Measurements from ENCODE around the gene CELA3A.

The CELA3A gene

GRCh38 chr1:22001409-22001808, at the start of gene CELA3A:
TSS of gene CELA3A (plus strand) at chr1:22001657. CDS start at chr1:22001675, 18 bp downstream.
- Histone ChIP-seq H3K9me3 (ENCODE audit: low read length) (no peaks in the 10 kb centered on the region), H3F3A (ENCODE audit: insufficient read depth, low read length) (no peaks in the 10 kb centered on the region), H3K9me2 (ENCODE audit: low read depth, low read length) (no peaks in the 10 kb centered on the region), H3K4me2 (ENCODE audit: low read length) (no peak within 1 kb of the TSS), H3K4me1 (ENCODE audit: insufficient read depth, low read length, severe bottlenecking) (no peaks in the 10 kb centered on the region), H3K27me3 (ENCODE audit: insufficient read depth, low read length) (no peaks in the 10 kb centered on the region), H3K9ac (ENCODE audit: low read length) (no peak within 1 kb of the TSS), H3K27ac (ENCODE audit: low read depth, low read length, poor library complexity, severe bottlenecking) (no peak within 1 kb of the TSS), H3K36me3 (ENCODE audit: insufficient read depth, low read length) (no peaks in the 10 kb centered on the region), H3K4me3 (ENCODE audit: low read depth, low read length, poor library complexity, severe bottlenecking) (no peak within 1 kb of the TSS), H3K79me2 (ENCODE audit: insufficient read depth, low read length) (no peaks in the 10 kb centered on the region), H4K20me1 (ENCODE audit: insufficient read depth, low read length) (no peaks in the 10 kb centered on the region), H2AFZ (ENCODE audit: low read length) (no peak within 1 kb of the TSS)
- TF ChIP-seq CTCF (IDR thresholded peaks at IDR 0.05; ENCODE audit: low read length) = no peak
- TF ChIP-seq EZH2 (IDR thresholded peaks at IDR 0.05; ENCODE audit: borderline replicate concordance, low read length) = no peak

- Histone ChIP-seq H3K9ac (ENCODE audit: low read length) (no peak overlapping the region), H3K9me2 (ENCODE audit: low read depth, low read length) (no peaks in the 10 kb centered on the region), H3K4me1 (ENCODE audit: insufficient read depth, low read length, severe bottlenecking) (no peaks in the 10 kb centered on the region), H3K27me3 (ENCODE audit: insufficient read depth, low read length) (no peaks in the 10 kb centered on the region), H3K36me3 (ENCODE audit: insufficient read depth, low read length) (no peaks in the 10 kb centered on the region), H3K9me3 (ENCODE audit: low read length) (no peaks in the 10 kb centered on the region), H3K4me2 (ENCODE audit: low read length) (no peak overlapping the region), H3K27ac (ENCODE audit: low read depth, low read length, poor library complexity, severe bottlenecking) (no peak overlapping the region), H2AFZ (ENCODE audit: low read length) (no peak overlapping the region), H4K20me1 (ENCODE audit: insufficient read depth, low read length) (no peaks in the 10 kb centered on the region), H3K79me2 (ENCODE audit: insufficient read depth, low read length) (no peaks in the 10 kb centered on the region), H3F3A (ENCODE audit: insufficient read depth, low read length) (no peaks in the 10 kb centered on the region), H3K4me3 (ENCODE audit: low read depth, low read length, poor library complexity, severe bottlenecking) (no peak overlapping the region)
- TF ChIP-seq EZH2 (IDR thresholded peaks at IDR 0.05; ENCODE audit: borderline replicate concordance, low read length) = no peak
- TF ChIP-seq CTCF (IDR thresholded peaks at IDR 0.05; ENCODE audit: low read length) = no peak
Measured at GRCh38 chr1:21952786-21953520, 48.5 kb upstream of the CELA3A start.

GRCh38 chr1:21955058-21955457, 46.4 kb upstream of the CELA3A start:
- Histone ChIP-seq H2AFZ (ENCODE audit: low read length) (no peak overlapping the region), H3F3A (ENCODE audit: insufficient read depth, low read length) (no peaks in the 10 kb centered on the region), H4K20me1 (ENCODE audit: insufficient read depth, low read length) (no peaks in the 10 kb centered on the region), H3K27ac (ENCODE audit: low read depth, low read length, poor library complexity, severe bottlenecking) (no peak overlapping the region), H3K4me3 (ENCODE audit: low read depth, low read length, poor library complexity, severe bottlenecking) (no peak overlapping the region), H3K27me3 (ENCODE audit: insufficient read depth, low read length) (no peaks in the 10 kb centered on the region), H3K79me2 (ENCODE audit: insufficient read depth, low read length) (no peaks in the 10 kb centered on the region), H3K9me3 (ENCODE audit: low read length) (no peaks in the 10 kb centered on the region), H3K4me1 (ENCODE audit: insufficient read depth, low read length, severe bottlenecking) (no peaks in the 10 kb centered on the region), H3K36me3 (ENCODE audit: insufficient read depth, low read length) (no peaks in the 10 kb centered on the region), H3K4me2 (ENCODE audit: low read length) (no peak overlapping the region), H3K9me2 (ENCODE audit: low read depth, low read length) (no peaks in the 10 kb centered on the region), H3K9ac (ENCODE audit: low read length) (no peak overlapping the region)
- TF ChIP-seq EZH2 (IDR thresholded peaks at IDR 0.05; ENCODE audit: borderline replicate concordance, low read length) (no peak), CTCF (IDR thresholded peaks at IDR 0.05; ENCODE audit: low read length) (no peak)

All from OCI-LY1 (cell line).